ENCODE data around the gene MAPRE3.
"Not testable (repeated sequence)": the region's sequence is repeated elsewhere in the genome, so short reads cannot be mapped to it uniquely, and the experiment has no call there.

Gene MAPRE3

GRCh38 chr2:27074738-27075565 lies 104.5 kb downstream of the MAPRE3 start:
- no peak for DNase-seq (ENCODE audit: low spot score)
- TF ChIP-seq, protein P1, sequence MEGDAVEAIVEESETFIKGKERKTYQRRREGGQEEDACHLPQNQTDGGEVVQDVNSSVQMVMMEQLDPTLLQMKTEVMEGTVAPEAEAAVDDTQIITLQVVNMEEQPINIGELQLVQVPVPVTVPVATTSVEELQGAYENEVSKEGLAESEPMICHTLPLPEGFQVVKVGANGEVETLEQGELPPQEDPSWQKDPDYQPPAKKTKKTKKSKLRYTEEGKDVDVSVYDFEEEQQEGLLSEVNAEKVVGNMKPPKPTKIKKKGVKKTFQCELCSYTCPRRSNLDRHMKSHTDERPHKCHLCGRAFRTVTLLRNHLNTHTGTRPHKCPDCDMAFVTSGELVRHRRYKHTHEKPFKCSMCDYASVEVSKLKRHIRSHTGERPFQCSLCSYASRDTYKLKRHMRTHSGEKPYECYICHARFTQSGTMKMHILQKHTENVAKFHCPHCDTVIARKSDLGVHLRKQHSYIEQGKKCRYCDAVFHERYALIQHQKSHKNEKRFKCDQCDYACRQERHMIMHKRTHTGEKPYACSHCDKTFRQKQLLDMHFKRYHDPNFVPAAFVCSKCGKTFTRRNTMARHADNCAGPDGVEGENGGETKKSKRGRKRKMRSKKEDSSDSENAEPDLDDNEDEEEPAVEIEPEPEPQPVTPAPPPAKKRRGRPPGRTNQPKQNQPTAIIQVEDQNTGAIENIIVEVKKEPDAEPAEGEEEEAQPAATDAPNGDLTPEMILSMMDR (IDR thresholded peaks at IDR 0.05; ENCODE audit: extremely low read depth, missing control alignments), result no peak

- not testable (repeated sequence) for DNase-seq (ENCODE audit: low spot score)
Measured at GRCh38 chr2:27075566-27075871, 105.1 kb downstream of the MAPRE3 start.

GRCh38 chr2:27076323-27076722 lies 105.9 kb downstream of the MAPRE3 start:
- no peak for DNase-seq (ENCODE audit: low spot score)
- TF ChIP-seq, protein P1 (IDR thresholded peaks at IDR 0.05; ENCODE audit: extremely low read depth, missing control alignments), result no peak

All from GM20000 (cell line).